Left kidney (tissue), 8 donors: ENCODE results near the gene MED8. TPM values are rescaled to one million over a fixed set of nuclear protein-coding genes. Genes with fewer than 3 reads are reported as not detected.

Source experiments
- DNase-seq: peaks from one replicate; pipeline ENCODE4 v3.0.0-alpha.2; 2013
- long read RNA-seq, 8 donors: transcript quantifications; one replicate each; lab custom pipeline, GENCODE V29; 2026
- polyA plus RNA-seq: library from polyadenylated mRNA; unstranded; fragments of 120-200 nt; gene quantifications from one replicate; pipeline ENCODE4 v1.2.1, GENCODE V29; 2013; ENCODE audit not compliant: insufficient read length

MED8 gene
- 39.3 TPM for polyA plus RNA-seq
- long read RNA-seq, donor 1, transcript MED8-203 (7 exons, 1,924 nt) = major isoform, 11 of 16 reads
- long read RNA-seq, donor 1, partial matches to known transcripts = 5 of 16 reads
- long read RNA-seq, donor 1, other reads (novel, unspliced or antisense) = 0 of 16 reads
- long read RNA-seq, donor 2, partial matches to known transcripts = 0 of 3 reads
- long read RNA-seq, donor 2, other reads (novel, unspliced or antisense) = 0 of 3 reads
- long read RNA-seq, donor 3, transcript MED8-203 (7 exons, 1,924 nt) = major isoform, 7 of 7 reads
- long read RNA-seq, donor 3, partial matches to known transcripts = 0 of 7 reads
- long read RNA-seq, donor 3, other reads (novel, unspliced or antisense) = 0 of 7 reads
- long read RNA-seq, donor 4 = 0 reads
- long read RNA-seq, donor 5, transcript MED8-203 (7 exons, 1,924 nt) = major isoform, 9 of 31 reads
- long read RNA-seq, donor 5, partial matches to known transcripts = 13 of 31 reads
- long read RNA-seq, donor 5, other reads (novel, unspliced or antisense) = 8 of 31 reads
- long read RNA-seq, donor 6, partial matches to known transcripts = 0 of 4 reads
- long read RNA-seq, donor 6, other reads (novel, unspliced or antisense) = 0 of 4 reads
- long read RNA-seq, donor 7, transcript MED8-203 (7 exons, 1,924 nt) = major isoform, 14 of 25 reads
- long read RNA-seq, donor 7, partial matches to known transcripts = 10 of 25 reads
- long read RNA-seq, donor 7, other reads (novel, unspliced or antisense) = 0 of 25 reads
- long read RNA-seq, donor 8, partial matches to known transcripts = 0 of 4 reads
- long read RNA-seq, donor 8, other reads (novel, unspliced or antisense) = 0 of 4 reads

GRCh38 chr1:43389326-43390313 is at the start of gene MED8, which contains the start of gene SZT2:
Gene MED8, minus strand, starts transcription at chr1:43389800. Its CDS starts 36 bp downstream, at chr1:43389764.
Gene SZT2, plus strand, starts transcription at chr1:43389899. Its CDS starts 70 bp downstream, at chr1:43389969.
- DNase-seq = peak; percentile 95

GRCh38 chr1:43438953-43439581 is 49.5 kb upstream of the MED8 start:
- DNase-seq = no peak

GRCh38 chr1:43438576-43438952 is 49.0 kb upstream of the MED8 start:
- no peak for DNase-seq

GRCh38 chr1:43438006-43438405 is 48.4 kb upstream of the MED8 start:
- no peak for DNase-seq

- DNase-seq = no peak
These were observed 47.7 kb upstream of the MED8 start for GRCh38 chr1:43437031-43437973.

GRCh38 chr1:43436371-43436770 is 46.8 kb upstream of the MED8 start:
- DNase-seq = no peak

GRCh38 chr1:43435146-43436145 is 45.8 kb upstream of the MED8 start:
- peak; percentile 10 for DNase-seq

- no peak for DNase-seq
These were observed 44.7 kb upstream of the MED8 start for GRCh38 chr1:43434256-43434655.

GRCh38 chr1:43432907-43433306 is 43.3 kb upstream of the MED8 start:
- DNase-seq = no peak

- no peak for DNase-seq
These were observed 42.7 kb upstream of the MED8 start for GRCh38 chr1:43432171-43432860.

- DNase-seq = no peak
These were observed 42.1 kb upstream of the MED8 start for GRCh38 chr1:43431676-43432075.

- DNase-seq = no peak
These were observed 41.2 kb upstream of the MED8 start for GRCh38 chr1:43430831-43431230.

GRCh38 chr1:43427941-43428340 is 38.3 kb upstream of the MED8 start:
- DNase-seq = no peak

GRCh38 chr1:43427524-43427923 is 37.9 kb upstream of the MED8 start:
- no peak for DNase-seq

- no peak for DNase-seq
These were observed 36.6 kb upstream of the MED8 start for GRCh38 chr1:43426221-43426620.

GRCh38 chr1:43425045-43425444 is 35.4 kb upstream of the MED8 start:
- no peak for DNase-seq

GRCh38 chr1:43423672-43424550 is 34.3 kb upstream of the MED8 start:
- no peak for DNase-seq
